Stimulated activated CD8-positive, alpha-beta memory T cell treated with anti-CD3 and anti-CD28 coated beads, Interleukin-15, amount 100 ng/mL, for 24 hours (primary cell): ENCODE data around the gene FARP1.

ENCODE experiments used
- DNase-seq: peaks from one replicate; pipeline ENCODE4 v3.0.0-alpha.2; 2020; ENCODE audit warnings: low read depth

FARP1 gene

DNA sequence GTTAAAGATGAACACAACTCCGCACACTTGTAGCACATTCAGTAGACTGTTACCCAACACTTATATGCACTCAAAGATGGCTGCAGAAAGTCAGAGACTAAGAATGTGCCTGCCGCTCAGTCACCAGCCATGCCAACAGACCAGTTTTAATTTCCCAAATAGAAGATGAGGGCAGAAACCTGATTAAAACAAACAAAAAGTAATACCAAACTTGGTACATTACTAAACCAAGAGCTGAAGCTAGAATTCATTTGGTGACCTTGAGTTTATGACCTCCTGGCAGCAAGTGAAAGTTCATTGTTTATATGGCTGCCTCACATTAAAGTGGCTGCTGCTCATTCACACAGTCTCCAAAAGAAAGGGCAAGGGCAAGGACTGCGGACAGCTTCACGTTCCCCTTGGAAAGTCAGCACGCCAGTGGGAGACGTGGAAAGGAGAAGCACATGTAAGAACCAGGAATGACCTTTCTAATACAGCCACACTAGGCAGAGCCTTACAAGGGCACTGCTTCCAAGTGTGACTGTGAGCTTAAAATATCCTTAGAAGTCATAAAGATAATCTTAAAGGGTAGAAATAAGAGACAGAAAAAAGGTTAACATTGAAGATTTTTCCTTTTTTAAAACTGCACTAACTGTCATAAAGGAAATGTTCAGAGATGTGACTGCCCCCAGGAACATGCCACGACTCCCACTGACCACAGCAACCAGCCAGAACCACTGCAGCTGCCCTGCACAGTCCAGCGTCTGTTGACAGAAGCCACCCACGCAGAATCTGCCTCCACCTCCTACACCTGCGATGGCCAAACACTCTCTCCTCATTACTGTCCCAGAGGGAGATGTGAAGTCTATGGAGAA lies 360.5 kb downstream of the FARP1 start:
- DNase-seq: no peak

GRCh38 chr13:98504029-98504351 lies 361.1 kb downstream of the FARP1 start:
- DNase-seq: no peak

GRCh38 chr13:98504371-98504963 lies 361.6 kb downstream of the FARP1 start:
- DNase-seq: no peak
